ENCODE measurements around the gene SLC24A1. TPM values are rescaled to one million over a fixed set of nuclear protein-coding genes. Genes with fewer than 3 reads are reported as not detected.
"Not testable (repeated sequence)": the region's sequence is repeated elsewhere in the genome, so short reads cannot be mapped to it uniquely, and the experiment has no call there.

SLC24A1 gene
- total RNA-seq, 1 experiment from 2014 or later: 2.8 TPM

GRCh38 chr15:65603559-65603958 lies 18.2 kb upstream of the SLC24A1 start:
- no peak for DNase-seq
- peaks cover 8% of the 10 kb centered on the region for H3K36me3 ChIP-seq (replicated peaks; ENCODE audit: control insufficient read depth, insufficient read depth, low read length)
- H3K4me3 ChIP-seq (ENCODE audit: insufficient read depth, low read depth, low read length): no peak overlapping the region
- no peaks in the 10 kb centered on the region for H3K27me3 ChIP-seq (ENCODE audit: control insufficient read depth, insufficient read depth, low read length)

- Histone ChIP-seq H3K27me3 (ENCODE audit: control insufficient read depth, insufficient read depth, low read length) (no peaks in the 10 kb centered on the region), H3K4me3 (ENCODE audit: insufficient read depth, low read depth, low read length) (peak within 1 kb of the TSS; percentile 83), H3K36me3 (replicated peaks; ENCODE audit: control insufficient read depth, insufficient read depth, low read length) (no peaks in the 10 kb centered on the region)
- DNase-seq: peak; percentile 97
Measured at GRCh38 chr15:65610871-65611718, 10.6 kb upstream of the SLC24A1 start, which contains the start of gene INTS14. Gene INTS14, minus strand, starts transcription at chr15:65611131. Its CDS starts 3,751 bp downstream, at chr15:65607380.

- Histone ChIP-seq H3K36me3 (replicated peaks; ENCODE audit: control insufficient read depth, insufficient read depth, low read length) (no peaks in the 10 kb centered on the region), H3K27me3 (ENCODE audit: control insufficient read depth, insufficient read depth, low read length) (no peaks in the 10 kb centered on the region), H3K4me3 (ENCODE audit: insufficient read depth, low read depth, low read length) (peak overlapping the region; percentile 83)
- no peak for DNase-seq
Measured at GRCh38 chr15:65611888-65612615, 9.7 kb upstream of the SLC24A1 start.

GRCh38 chr15:65612616-65612946 lies 9.2 kb upstream of the SLC24A1 start:
- no peaks in the 10 kb centered on the region for H3K36me3 ChIP-seq (replicated peaks; ENCODE audit: control insufficient read depth, insufficient read depth, low read length)
- DNase-seq: no peak
- no peak overlapping the region for H3K4me3 ChIP-seq (ENCODE audit: insufficient read depth, low read depth, low read length)
- no peaks in the 10 kb centered on the region for H3K27me3 ChIP-seq (ENCODE audit: control insufficient read depth, insufficient read depth, low read length)

- Histone ChIP-seq H3K4me3 (ENCODE audit: insufficient read depth, low read depth, low read length) (no peak overlapping the region), H3K36me3 (replicated peaks; ENCODE audit: control insufficient read depth, insufficient read depth, low read length) (no peaks in the 10 kb centered on the region), H3K27me3 (ENCODE audit: control insufficient read depth, insufficient read depth, low read length) (no peaks in the 10 kb centered on the region)
- DNase-seq: no peak
Measured at GRCh38 chr15:65612949-65613744, 8.6 kb upstream of the SLC24A1 start.

DNA sequence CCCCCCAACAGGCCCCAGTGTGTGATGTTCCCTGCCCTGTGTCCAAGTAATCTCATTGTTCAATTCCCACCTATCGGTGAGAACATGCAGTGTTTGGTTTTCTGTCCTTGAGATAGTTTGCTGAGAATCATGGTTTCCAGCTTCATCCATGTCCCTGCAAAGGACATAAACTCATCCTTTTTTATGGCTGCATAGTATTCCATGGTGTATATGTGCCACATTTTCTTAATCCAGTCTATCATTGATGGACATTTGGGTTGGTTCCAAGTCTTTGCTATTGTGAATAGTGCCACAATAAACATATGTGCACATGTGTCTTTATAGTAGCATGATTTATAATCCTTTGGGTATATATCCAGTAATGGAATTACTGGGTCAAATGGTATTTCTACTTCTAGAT lies 5.9 kb upstream of the SLC24A1 start:
- DNase-seq; H3K36me3 ChIP-seq (replicated peaks; ENCODE audit: control insufficient read depth, insufficient read depth, low read length); H3K4me3 ChIP-seq (ENCODE audit: insufficient read depth, low read depth, low read length); H3K27me3 ChIP-seq (ENCODE audit: control insufficient read depth, insufficient read depth, low read length): not testable (repeated sequence)

DNA sequence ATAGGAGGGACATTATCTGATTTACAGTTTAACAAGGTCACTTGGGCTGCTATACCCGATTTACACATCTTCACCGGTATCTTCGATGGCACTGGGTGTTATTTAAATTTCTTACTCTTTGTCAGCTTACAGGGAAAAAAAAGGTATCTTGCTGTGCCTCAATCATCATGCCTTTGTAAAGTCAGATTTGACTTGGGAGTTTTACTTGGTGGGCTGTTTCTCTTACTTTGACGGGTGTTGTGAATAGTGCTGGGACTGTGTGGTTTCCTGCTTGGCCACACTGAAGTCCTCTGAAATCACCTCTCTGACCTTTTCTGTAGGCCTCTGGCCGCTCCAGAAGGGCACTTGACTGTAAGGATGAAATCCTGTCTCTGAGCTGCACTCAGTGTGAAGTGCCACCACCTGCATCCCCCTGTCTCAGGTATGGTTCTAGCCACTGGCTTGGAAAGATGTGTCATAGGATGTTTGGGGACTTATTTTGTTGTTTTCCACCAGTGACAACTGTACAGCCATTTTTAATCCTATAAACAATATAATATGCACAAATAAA lies 3.1 kb upstream of the SLC24A1 start:
- peak; percentile 31 for DNase-seq
- H3K4me3 ChIP-seq (ENCODE audit: insufficient read depth, low read depth, low read length): no peak overlapping the region
- H3K27me3 ChIP-seq (ENCODE audit: control insufficient read depth, insufficient read depth, low read length): no peaks in the 10 kb centered on the region
- H3K36me3 ChIP-seq (replicated peaks; ENCODE audit: control insufficient read depth, insufficient read depth, low read length): no peaks in the 10 kb centered on the region

DNA sequence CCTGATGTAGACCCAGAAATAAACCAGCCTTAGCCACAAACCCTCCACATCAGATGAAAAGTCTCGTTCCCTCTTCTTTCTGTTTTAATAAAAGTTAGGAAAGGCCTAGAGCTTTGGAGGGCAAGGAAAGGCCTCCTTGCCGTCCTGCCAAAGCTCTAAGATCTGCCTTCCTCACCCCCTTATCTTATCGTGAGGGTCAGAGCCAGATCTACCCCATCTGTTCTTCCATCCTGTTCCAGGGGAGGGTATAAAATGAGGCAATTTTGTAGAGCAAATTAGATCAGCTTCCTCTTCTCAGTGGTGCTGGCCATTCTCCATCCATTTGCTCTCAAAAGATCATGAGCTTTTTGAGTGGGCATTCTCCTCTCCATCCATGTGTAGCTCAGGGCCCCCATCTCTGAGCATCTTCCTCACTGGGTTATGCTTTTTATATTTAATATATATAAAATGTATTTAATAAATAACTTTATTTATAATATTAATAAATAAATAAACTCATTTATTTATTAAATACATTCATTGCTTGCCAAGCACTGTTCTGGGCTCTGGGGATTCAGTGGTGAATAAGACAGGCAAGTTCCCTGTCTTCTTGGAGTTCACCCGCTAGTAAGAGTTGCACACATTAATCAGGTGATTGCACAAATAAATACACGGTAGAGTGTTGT lies 2.0 kb upstream of the SLC24A1 start:
- H3K27me3 ChIP-seq (ENCODE audit: control insufficient read depth, insufficient read depth, low read length): no peaks in the 10 kb centered on the region
- H3K36me3 ChIP-seq (replicated peaks; ENCODE audit: control insufficient read depth, insufficient read depth, low read length): no peaks in the 10 kb centered on the region
- DNase-seq: no peak
- H3K4me3 ChIP-seq (ENCODE audit: insufficient read depth, low read depth, low read length): no peak overlapping the region

DNA sequence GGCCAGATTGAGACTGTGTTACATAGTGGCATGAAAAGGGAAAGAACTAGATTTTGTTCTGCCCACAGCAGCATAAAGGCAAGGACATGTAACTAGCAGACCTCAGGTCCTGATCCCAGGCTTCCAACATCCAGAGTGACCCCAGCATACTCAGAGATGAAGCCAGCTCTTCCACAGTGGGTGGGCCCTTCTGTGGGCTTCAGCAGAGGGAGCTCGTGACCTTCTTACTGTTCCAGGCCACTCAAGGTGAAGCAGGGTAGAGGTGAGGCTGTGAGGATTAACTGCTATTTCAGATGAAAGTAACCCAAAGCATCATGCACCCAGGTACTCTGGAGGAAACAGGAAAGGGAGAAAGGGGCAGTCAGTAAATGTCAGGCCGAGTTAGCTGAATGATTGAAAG lies 905 bp upstream of the SLC24A1 start:
- Histone ChIP-seq H3K36me3 (replicated peaks; ENCODE audit: control insufficient read depth, insufficient read depth, low read length) (peaks cover 3% of the 10 kb centered on the region), H3K4me3 (ENCODE audit: insufficient read depth, low read depth, low read length) (no peak overlapping the region), H3K27me3 (ENCODE audit: control insufficient read depth, insufficient read depth, low read length) (no peaks in the 10 kb centered on the region)
- no peak for DNase-seq

DNA sequence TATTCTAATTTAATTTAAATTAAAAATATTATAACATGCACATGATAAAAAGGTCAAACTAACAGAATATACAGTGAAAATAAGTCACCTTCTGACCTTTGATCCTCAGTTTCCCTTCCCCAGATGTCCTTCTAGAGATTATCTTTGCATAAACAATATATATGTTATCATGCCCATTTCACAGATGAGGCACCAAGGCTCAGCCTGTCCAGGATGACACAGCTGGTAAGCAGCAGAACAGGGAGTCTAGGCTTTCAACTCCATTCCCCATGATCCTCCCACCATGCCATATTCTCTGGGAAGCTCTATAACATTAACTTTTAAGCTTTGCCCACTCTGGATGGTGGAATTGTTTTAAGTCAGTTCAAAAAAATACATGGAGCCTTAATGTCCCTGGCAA lies 1.4 kb downstream of the SLC24A1 start:
- DNase-seq: no peak

GRCh38 chr15:65626856-65627255 lies 5.1 kb downstream of the SLC24A1 start:
- Histone ChIP-seq H3K36me3 (replicated peaks; ENCODE audit: control insufficient read depth, insufficient read depth, low read length) (peaks cover 3% of the 10 kb centered on the region), H3K4me3 (ENCODE audit: insufficient read depth, low read depth, low read length) (no peak overlapping the region), H3K27me3 (ENCODE audit: control insufficient read depth, insufficient read depth, low read length) (no peaks in the 10 kb centered on the region)
- DNase-seq: no peak

More for the DNA sequence above, 1.4 kb downstream of the SLC24A1 start:
- Histone ChIP-seq H3K36me3 (replicated peaks; ENCODE audit: control insufficient read depth, insufficient read depth, low read length) (peaks cover 3% of the 10 kb centered on the region), H3K4me3 (ENCODE audit: insufficient read depth, low read depth, low read length) (no peak overlapping the region), H3K27me3 (ENCODE audit: control insufficient read depth, insufficient read depth, low read length) (no peaks in the 10 kb centered on the region)

GRCh38 chr15:65629548-65629947 lies 7.8 kb downstream of the SLC24A1 start:
- no peak for DNase-seq
- H3K36me3 ChIP-seq (replicated peaks; ENCODE audit: control insufficient read depth, insufficient read depth, low read length): peaks cover 3% of the 10 kb centered on the region
- H3K27me3 ChIP-seq (ENCODE audit: control insufficient read depth, insufficient read depth, low read length): no peaks in the 10 kb centered on the region
- H3K4me3 ChIP-seq (ENCODE audit: insufficient read depth, low read depth, low read length): no peak overlapping the region

DNA sequence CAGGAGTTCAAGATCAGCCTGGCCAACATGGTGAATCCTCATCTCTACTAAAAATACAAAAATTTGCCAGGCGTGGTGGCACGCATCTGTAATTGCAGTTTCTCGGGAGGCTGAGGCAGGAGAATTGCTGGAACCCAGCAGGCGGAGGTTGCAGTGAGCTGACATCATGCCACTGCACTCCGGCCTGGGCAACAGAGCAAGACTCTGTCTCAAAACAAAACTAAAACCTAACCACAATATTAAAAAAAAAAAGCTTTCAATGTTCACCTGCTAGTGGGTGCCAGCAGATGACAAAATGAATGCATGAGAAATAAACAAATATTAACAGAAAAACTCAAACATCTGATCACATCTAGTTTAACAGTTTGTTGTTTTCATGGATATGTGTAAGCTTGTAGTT lies 9.0 kb downstream of the SLC24A1 start:
- no peaks in the 10 kb centered on the region for H3K27me3 ChIP-seq (ENCODE audit: control insufficient read depth, insufficient read depth, low read length)
- H3K4me3 ChIP-seq (ENCODE audit: insufficient read depth, low read depth, low read length): no peak overlapping the region
- H3K36me3 ChIP-seq (replicated peaks; ENCODE audit: control insufficient read depth, insufficient read depth, low read length): no peaks in the 10 kb centered on the region
- no peak for DNase-seq

DNA sequence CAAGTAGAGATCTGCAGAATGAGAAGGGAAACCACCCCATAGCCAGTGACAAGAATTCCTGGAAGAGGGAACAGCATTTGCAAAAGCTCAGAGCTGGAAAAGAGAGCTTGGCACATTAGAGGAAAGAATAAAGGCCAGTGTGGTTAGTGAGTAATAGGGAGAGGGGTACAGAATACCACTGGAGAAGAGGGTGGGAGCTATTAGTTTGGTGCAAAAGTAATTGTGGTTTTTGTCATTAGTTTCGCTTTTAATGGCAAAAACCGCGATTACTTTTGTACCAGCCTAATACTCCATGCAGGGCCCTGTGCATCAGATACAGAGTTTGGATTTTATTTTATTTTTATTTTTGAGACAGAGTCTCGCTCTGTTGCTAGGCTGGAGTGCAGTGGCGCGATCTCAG lies 9.8 kb downstream of the SLC24A1 start:
- Histone ChIP-seq H3K27me3 (ENCODE audit: control insufficient read depth, insufficient read depth, low read length) (no peaks in the 10 kb centered on the region), H3K36me3 (replicated peaks; ENCODE audit: control insufficient read depth, insufficient read depth, low read length) (no peaks in the 10 kb centered on the region), H3K4me3 (ENCODE audit: insufficient read depth, low read depth, low read length) (no peak overlapping the region)
- DNase-seq: no peak
